ENCODE data around the gene XCL1. TPM values are rescaled to one million over a fixed set of nuclear protein-coding genes. Genes with fewer than 3 reads are reported as not detected.

Gene XCL1
- total and polyA plus RNA-seq, 9 donors = 0.15 to 1.4 (median 0.20) TPM; not detected in 5

- DNase-seq = no peak
- no peak overlapping the region for H3K4me3 ChIP-seq
- no peak for TF ChIP-seq POLR2A (IDR thresholded peaks at IDR 0.05)
- TF ChIP-seq, protein P1, sequence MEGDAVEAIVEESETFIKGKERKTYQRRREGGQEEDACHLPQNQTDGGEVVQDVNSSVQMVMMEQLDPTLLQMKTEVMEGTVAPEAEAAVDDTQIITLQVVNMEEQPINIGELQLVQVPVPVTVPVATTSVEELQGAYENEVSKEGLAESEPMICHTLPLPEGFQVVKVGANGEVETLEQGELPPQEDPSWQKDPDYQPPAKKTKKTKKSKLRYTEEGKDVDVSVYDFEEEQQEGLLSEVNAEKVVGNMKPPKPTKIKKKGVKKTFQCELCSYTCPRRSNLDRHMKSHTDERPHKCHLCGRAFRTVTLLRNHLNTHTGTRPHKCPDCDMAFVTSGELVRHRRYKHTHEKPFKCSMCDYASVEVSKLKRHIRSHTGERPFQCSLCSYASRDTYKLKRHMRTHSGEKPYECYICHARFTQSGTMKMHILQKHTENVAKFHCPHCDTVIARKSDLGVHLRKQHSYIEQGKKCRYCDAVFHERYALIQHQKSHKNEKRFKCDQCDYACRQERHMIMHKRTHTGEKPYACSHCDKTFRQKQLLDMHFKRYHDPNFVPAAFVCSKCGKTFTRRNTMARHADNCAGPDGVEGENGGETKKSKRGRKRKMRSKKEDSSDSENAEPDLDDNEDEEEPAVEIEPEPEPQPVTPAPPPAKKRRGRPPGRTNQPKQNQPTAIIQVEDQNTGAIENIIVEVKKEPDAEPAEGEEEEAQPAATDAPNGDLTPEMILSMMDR (IDR thresholded peaks at IDR 0.05) = no peak
Observed at GRCh38 chr1:168614235-168614634, 37.8 kb downstream of the XCL1 start.

DNA sequence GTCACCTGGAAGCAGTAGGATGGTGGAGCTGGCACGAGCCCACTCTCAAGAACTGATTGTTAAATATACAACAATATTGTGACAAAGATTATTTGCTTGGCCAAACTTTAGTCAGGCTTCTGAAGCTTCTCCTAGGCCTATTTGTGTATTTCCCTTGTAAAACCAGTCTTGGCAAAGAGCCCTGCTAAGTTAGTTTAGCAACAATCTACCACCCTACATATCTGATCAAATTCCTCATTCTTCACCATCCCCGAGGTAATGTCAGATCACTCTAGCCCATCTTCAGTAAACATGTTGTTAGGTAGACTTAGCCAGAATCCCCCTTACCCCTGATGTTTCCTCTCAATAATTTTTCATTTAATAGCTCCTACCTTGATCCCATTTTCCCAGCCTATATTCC is 39.6 kb downstream of the XCL1 start:
- Histone ChIP-seq H3K4me1 (ENCODE audit: insufficient read depth) (peaks cover 5% of the 10 kb centered on the region), H3K4me3 (no peak overlapping the region), H3K27ac (no peak overlapping the region), H3K27me3 (no peaks in the 10 kb centered on the region), H3K9me3 (no peaks in the 10 kb centered on the region), H3K36me3 (no peaks in the 10 kb centered on the region)
- 73 to 91% (median 91%) methylated on average over 2 of the region's 2 CpGs for WGBS, 3 donors
- intact Hi-C loops (cut with DNase I) = no loop called here
- no peak for DNase-seq
- TF ChIP-seq POLR2A (IDR thresholded peaks at IDR 0.05) (no peak), EP300 (IDR thresholded peaks at IDR 0.05) (no peak)
- TF ChIP-seq, protein P1 (IDR thresholded peaks at IDR 0.05) = no peak

More at GRCh38 chr1:168614235-168614634, 37.8 kb downstream of the XCL1 start:
- intact Hi-C loops (cut with DNase I) = no loop called here
- H3K27me3 ChIP-seq = no peaks in the 10 kb centered on the region
- H3K36me3 ChIP-seq = no peaks in the 10 kb centered on the region
- peaks cover 10% of the 10 kb centered on the region for H3K4me1 ChIP-seq (ENCODE audit: insufficient read depth)
- peak overlapping the region in 1 of 2 donors; percentile 6 for H3K27ac ChIP-seq
- H3K9me3 ChIP-seq = no peaks in the 10 kb centered on the region
- WGBS, 3 donors = 50 to 56% (median 55%) methylated on average over 8 of the region's 8 CpGs

DNA sequence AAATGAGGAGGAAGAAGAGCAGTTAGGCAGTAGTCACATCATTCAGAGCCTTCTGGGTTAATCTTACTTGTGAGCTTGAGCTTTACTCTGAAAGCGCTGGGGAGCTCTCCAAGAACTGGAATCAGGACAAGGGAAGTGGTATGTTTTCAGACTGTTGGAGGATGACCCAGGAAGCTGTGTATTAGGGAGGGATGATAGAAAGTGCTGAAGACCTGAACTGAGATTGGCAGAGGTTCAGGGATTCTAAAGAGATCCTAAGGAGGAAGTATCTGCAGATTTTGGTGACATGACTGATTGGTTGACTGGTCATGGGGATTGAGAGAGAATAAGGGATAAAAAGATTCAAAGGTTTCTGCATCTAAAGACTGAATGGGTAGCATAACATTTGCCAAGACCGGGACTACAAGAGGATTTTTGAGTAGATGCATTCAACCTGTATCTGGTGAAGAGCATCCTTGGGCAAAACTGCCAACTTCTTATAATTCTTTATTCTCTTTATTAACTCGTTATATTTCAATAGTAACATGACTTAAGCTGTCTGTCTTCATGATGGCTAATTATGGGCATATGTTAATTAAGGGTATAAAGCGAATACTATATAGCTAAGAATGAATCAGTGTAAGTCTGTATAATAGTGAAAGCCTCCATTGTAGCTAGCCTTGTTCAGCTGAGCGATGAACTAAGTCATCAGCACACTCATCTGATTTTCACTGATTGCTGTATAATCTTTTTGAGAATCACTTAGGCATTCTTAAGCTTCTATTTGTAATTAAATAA is 41.8 kb downstream of the XCL1 start:
- intact Hi-C loops (cut with DNase I) = no loop called here
- H3K27ac ChIP-seq = no peak overlapping the region
- H3K27me3 ChIP-seq = no peaks in the 10 kb centered on the region
- 72 to 83% (median 80%) methylated on average over 5 of the region's 5 CpGs for WGBS, 3 donors
- no peak for DNase-seq
- H3K4me3 ChIP-seq = no peak overlapping the region
- no peaks in the 10 kb centered on the region for H3K9me3 ChIP-seq
- H3K36me3 ChIP-seq = no peaks in the 10 kb centered on the region
- TF ChIP-seq, protein P1 (IDR thresholded peaks at IDR 0.05) = no peak
- TF ChIP-seq EP300 (IDR thresholded peaks at IDR 0.05) (no peak), POLR2A (IDR thresholded peaks at IDR 0.05) (no peak)
- H3K4me1 ChIP-seq (ENCODE audit: insufficient read depth) = peaks cover 3% of the 10 kb centered on the region

GRCh38 chr1:168618886-168619285 is 42.5 kb downstream of the XCL1 start:
- Histone ChIP-seq H3K36me3 (no peaks in the 10 kb centered on the region), H3K4me1 (ENCODE audit: insufficient read depth) (peaks cover 3% of the 10 kb centered on the region), H3K27ac (no peak overlapping the region), H3K4me3 (no peak overlapping the region), H3K9me3 (no peaks in the 10 kb centered on the region), H3K27me3 (no peaks in the 10 kb centered on the region)
- TF ChIP-seq, protein P1 (IDR thresholded peaks at IDR 0.05) = no peak
- TF ChIP-seq POLR2A (IDR thresholded peaks at IDR 0.05) = no peak
- TF ChIP-seq EP300 (IDR thresholded peaks at IDR 0.05) = no peak
- WGBS, 3 donors = 54 to 65% (median 61%) methylated on average over 2 of the region's 2 CpGs
- DNase-seq = no peak
- intact Hi-C loops (cut with DNase I) = no loop called here

Data from ovary (tissue), 9 donors.